ENCODE results near the gene KLHL14. TPM values are rescaled to one million over a fixed set of nuclear protein-coding genes. Genes with fewer than 3 reads are reported as not detected.

KLHL14 gene
- total RNA-seq, 1 experiment from 2014 or later = not detected

DNA sequence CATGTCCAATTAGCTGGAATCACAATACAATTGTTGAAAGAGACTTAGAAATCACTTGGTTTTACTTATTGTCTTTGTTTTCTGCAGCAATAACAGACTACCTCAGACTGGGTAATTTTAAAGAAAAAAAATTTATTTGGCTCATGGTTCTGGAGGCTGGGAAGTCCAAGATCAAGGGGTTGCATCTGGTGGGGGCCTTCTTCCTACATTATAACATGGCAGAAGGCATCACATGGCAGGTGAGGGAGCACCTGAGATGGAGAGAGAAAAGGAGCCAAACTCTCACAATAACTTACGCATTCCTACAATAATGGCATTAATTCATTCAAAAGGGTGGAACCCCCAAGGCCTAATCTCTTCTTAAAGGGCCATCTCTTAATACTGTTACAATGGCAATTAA, 37.5 kb upstream of the KLHL14 start:
- TF ChIP-seq, protein P1, sequence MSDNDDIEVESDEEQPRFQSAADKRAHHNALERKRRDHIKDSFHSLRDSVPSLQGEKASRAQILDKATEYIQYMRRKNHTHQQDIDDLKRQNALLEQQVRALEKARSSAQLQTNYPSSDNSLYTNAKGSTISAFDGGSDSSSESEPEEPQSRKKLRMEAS (IDR thresholded peaks at IDR 0.05) = no peak
- TF ChIP-seq RAD21 (IDR thresholded peaks at IDR 0.05; ENCODE audit: low read depth) (no peak), JUND (IDR thresholded peaks at IDR 0.05) (no peak), SIN3A (IDR thresholded peaks at IDR 0.05; ENCODE audit: low read depth) (no peak), ELF1 (IDR thresholded peaks at IDR 0.05; ENCODE audit: borderline replicate concordance, low read depth) (no peak), SRF (IDR thresholded peaks at IDR 0.05; ENCODE audit: low read depth) (no peak), ZFX (IDR thresholded peaks at IDR 0.05) (no peak), EZH2phosphoT487 (IDR thresholded peaks at IDR 0.05; ENCODE audit: borderline replicate concordance) (no peak), EZH2 (IDR thresholded peaks at IDR 0.05) (no peak), POLR2AphosphoS5 (IDR thresholded peaks at IDR 0.05; ENCODE audit: low read depth, low read length) (no peak), CBX3 (IDR thresholded peaks at IDR 0.05; ENCODE audit: low read depth) (no peak), EGR1 (IDR thresholded peaks at IDR 0.05; ENCODE audit: low read depth) (no peak), CEBPB (IDR thresholded peaks at IDR 0.05; ENCODE audit: low read depth) (no peak), TCF7L2 (IDR thresholded peaks at IDR 0.05; ENCODE audit: borderline replicate concordance, extremely low read depth, insufficient read depth, insufficient read length) (no peak), ZNF274 (IDR thresholded peaks at IDR 0.05; ENCODE audit: low read depth, low read length) (no peak)
- TF ChIP-seq, protein P2, sequence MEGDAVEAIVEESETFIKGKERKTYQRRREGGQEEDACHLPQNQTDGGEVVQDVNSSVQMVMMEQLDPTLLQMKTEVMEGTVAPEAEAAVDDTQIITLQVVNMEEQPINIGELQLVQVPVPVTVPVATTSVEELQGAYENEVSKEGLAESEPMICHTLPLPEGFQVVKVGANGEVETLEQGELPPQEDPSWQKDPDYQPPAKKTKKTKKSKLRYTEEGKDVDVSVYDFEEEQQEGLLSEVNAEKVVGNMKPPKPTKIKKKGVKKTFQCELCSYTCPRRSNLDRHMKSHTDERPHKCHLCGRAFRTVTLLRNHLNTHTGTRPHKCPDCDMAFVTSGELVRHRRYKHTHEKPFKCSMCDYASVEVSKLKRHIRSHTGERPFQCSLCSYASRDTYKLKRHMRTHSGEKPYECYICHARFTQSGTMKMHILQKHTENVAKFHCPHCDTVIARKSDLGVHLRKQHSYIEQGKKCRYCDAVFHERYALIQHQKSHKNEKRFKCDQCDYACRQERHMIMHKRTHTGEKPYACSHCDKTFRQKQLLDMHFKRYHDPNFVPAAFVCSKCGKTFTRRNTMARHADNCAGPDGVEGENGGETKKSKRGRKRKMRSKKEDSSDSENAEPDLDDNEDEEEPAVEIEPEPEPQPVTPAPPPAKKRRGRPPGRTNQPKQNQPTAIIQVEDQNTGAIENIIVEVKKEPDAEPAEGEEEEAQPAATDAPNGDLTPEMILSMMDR (IDR thresholded peaks at IDR 0.05 in 2 of 3, conservative IDR thresholded peaks at IDR 0.05 in 1 of 3; ENCODE audit: borderline replicate concordance in 1 of 3, insufficient read depth in 1 of 3, low read depth in 2 of 3, low read length in 2 of 3) = no peak
- TF ChIP-seq, protein P3, sequence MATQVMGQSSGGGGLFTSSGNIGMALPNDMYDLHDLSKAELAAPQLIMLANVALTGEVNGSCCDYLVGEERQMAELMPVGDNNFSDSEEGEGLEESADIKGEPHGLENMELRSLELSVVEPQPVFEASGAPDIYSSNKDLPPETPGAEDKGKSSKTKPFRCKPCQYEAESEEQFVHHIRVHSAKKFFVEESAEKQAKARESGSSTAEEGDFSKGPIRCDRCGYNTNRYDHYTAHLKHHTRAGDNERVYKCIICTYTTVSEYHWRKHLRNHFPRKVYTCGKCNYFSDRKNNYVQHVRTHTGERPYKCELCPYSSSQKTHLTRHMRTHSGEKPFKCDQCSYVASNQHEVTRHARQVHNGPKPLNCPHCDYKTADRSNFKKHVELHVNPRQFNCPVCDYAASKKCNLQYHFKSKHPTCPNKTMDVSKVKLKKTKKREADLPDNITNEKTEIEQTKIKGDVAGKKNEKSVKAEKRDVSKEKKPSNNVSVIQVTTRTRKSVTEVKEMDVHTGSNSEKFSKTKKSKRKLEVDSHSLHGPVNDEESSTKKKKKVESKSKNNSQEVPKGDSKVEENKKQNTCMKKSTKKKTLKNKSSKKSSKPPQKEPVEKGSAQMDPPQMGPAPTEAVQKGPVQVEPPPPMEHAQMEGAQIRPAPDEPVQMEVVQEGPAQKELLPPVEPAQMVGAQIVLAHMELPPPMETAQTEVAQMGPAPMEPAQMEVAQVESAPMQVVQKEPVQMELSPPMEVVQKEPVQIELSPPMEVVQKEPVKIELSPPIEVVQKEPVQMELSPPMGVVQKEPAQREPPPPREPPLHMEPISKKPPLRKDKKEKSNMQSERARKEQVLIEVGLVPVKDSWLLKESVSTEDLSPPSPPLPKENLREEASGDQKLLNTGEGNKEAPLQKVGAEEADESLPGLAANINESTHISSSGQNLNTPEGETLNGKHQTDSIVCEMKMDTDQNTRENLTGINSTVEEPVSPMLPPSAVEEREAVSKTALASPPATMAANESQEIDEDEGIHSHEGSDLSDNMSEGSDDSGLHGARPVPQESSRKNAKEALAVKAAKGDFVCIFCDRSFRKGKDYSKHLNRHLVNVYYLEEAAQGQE (IDR thresholded peaks at IDR 0.05; ENCODE audit: low read depth) = no peak
- Histone ChIP-seq H3K27me3 (ENCODE audit: insufficient read depth, low read length) (no peaks in the 10 kb centered on the region), H3K4me2 (ENCODE audit: low read length) (no peak overlapping the region), H4K20me1 (ENCODE audit: insufficient read depth) (no peaks in the 10 kb centered on the region), H3K4me1 (ENCODE audit: control insufficient read depth in 1 of 2, insufficient read depth in 2 of 2, low read length in 2 of 2) (no peaks in the 10 kb centered on the region), H2AFZ (ENCODE audit: low read depth, low read length, poor library complexity, severe bottlenecking) (no peak overlapping the region), H3K27ac (ENCODE audit: low read depth, low read length) (no peak overlapping the region), H3K9me2 (ENCODE audit: insufficient read depth) (no peaks in the 10 kb centered on the region), H3K9ac (ENCODE audit: low read length) (no peak overlapping the region), H3K79me2 (ENCODE audit: insufficient read depth, low read length) (no peaks in the 10 kb centered on the region), H3K9me3 (ENCODE audit: control insufficient read depth in 1 of 2, insufficient read depth in 1 of 2, low read depth in 1 of 2, low read length in 2 of 2) (no peaks in the 10 kb centered on the region), H3K36me3 (ENCODE audit: control insufficient read depth in 1 of 2, insufficient read depth in 2 of 2, low read length in 2 of 2) (no peaks in the 10 kb centered on the region), H3K4me3 (replicated peaks in 1 of 2; ENCODE audit: low read depth in 1 of 2, low read length in 2 of 2) (no peak overlapping the region)
- no peak for ATAC-seq
- no TSS peak for BruUV-seq (replicated peaks)
- POLR2A ChIA-PET = no interaction called here
- CTCF ChIA-PET = no interaction called here
- DNase-seq (ENCODE audit: low read depth, low spot score) = no peak
- intact Hi-C loops (cut with micrococcal nuclease) = no loop called here
- RAD21 ChIA-PET (ENCODE audit: low non-redundant PET in 1 of 2, low total read pairs in 2 of 2, uncharacterized antibody in 2 of 2, unreplicated experiment in 2 of 2) = no interaction called here
